Erythroblast (primary cell): Measurements from ENCODE around the gene CPA5.
"Not testable (repeated sequence)": the region's sequence is repeated elsewhere in the genome, so short reads cannot be mapped to it uniquely, and the experiment has no call there.

Experiments used
- GATA1 ChIP-seq: IDR thresholded peaks from 2 replicates; pipeline ENCODE4 v1.6.1; 2011; ENCODE audit warnings: low read depth, mild to moderate bottlenecking, control low read depth, low read length, moderate library complexity
- POLR2A ChIP-seq: IDR thresholded peaks from 2 replicates; pipeline ENCODE4 v1.6.1; 2011; ENCODE audit warnings: mild to moderate bottlenecking, low read length

- not testable (repeated sequence) for TF ChIP-seq POLR2A, GATA1
Measured at GRCh38 chr7:130376461-130376860, 31.8 kb downstream of the CPA5 start.
